HG02970 (cell line): ENCODE measurements around the gene SETD7.

Experiments used
- ATAC-seq: cut with Tn5 transposase; IDR thresholded peaks from one replicate; pipeline ENCODE4 v1.9.1; 2021; ENCODE audit warnings: mild to moderate bottlenecking, moderate library complexity, moderate number of reproducible peaks; ENCODE audit not compliant: unreplicated experiment, low FRiP score

SETD7 gene

DNA sequence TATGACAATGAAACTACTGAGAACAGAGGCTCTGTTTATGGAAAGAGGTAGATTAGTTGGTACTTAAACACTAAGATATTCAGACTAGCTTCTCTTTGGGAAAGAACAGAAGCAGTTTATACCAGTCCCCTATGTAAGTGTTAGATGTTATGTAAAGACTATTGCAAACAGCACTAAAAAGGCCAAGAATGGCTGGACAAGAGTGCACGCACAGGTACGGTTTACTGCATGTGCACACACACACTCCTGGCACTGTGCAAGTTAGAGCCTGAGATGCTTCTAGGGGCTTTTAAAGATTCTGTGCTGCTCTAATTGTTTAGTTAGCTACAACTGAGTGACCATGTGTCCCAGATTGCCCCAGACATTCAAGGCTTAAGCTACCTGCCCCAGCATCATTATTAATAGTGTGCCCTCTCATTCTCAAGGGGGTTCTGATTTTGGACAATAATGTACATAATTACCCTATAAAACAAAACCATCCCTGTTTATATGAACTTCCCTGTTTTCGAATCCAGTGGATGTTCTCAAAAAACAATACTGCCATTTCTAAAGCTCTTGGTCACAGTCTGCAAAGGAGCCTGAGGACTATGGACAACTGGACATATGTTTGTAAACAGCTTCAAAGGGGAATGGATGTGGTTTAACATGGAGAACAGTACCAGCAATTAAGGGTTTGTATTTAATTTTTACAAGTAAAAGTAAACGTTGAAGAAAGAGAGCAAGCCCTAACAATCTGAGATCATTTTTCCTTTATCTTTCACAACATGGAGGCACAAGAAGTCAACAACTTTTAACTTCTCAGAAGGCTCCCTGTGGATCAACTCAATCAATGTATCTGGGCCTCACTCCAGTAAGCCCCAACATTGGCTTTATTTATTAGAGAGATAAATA lies 2.0 kb downstream of the SETD7 start:
- no peak for ATAC-seq

DNA sequence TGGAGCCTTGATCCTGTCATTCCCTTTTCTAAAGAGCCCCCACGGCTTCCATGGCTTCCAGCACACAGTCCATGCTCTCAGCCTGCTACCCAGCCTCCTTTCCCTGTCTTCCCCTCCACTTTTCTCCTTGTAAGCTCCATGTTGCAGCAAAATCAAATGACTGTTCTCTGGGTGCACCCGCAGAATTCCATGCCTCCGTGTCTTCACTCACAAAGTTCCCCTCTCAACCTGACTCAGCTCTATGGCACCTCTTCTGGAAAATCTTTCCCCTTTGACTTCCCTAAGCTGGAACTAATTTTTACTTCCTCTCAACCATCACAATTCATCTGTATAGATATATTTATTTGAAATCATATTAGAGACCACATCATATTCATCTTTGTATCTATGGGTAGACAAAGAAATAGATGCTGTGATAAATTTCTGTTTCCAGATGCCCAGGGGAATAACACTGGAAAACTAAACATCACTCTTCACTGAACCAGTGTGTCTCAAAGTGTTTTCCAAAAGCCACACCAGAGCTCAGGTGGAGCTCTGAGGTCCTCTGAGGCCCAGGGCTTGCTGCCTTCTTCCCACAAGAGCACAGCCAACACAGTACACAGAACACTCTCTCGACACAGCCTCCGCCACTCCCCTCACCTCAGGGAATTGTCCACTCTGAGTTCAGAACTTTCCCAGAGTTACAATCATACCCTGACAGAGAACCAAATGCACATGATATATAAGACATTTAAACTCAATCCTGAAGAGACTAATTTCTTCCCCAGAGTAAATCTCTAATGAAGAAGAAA lies 3.3 kb downstream of the SETD7 start:
- no peak for ATAC-seq

DNA sequence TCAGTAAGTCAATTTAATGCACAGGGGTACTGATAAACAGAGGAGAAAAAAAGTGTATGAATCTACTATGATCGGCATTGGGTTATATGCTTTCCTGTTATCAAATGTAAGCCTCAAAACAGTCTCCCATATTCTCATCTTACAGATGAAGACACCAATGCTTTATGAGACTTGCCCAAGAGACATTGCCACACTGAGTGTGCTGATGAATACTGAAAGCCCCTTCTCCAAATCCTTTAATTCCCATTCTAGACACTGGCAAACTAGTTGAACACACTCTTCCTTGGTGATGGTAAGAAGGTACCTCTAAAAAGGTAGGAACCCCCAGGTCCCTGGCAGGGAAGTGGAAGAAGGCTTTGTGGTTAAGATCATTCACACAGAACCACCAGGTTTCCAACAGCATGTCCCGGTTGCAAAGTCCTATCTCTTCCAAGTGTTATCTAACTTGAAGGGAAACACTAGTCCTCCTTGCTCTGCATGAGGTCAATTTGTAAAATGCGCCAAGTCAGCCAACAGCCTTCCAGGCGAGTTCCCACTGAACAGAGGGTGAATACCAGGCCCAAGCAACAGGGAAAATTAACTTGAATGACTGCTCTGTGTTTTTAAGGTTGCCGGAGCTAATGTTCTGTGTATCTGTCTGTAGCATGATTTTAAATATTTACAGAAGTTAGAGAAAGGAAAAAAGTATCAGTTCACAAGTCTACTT lies 5.1 kb downstream of the SETD7 start:
- no peak for ATAC-seq

DNA sequence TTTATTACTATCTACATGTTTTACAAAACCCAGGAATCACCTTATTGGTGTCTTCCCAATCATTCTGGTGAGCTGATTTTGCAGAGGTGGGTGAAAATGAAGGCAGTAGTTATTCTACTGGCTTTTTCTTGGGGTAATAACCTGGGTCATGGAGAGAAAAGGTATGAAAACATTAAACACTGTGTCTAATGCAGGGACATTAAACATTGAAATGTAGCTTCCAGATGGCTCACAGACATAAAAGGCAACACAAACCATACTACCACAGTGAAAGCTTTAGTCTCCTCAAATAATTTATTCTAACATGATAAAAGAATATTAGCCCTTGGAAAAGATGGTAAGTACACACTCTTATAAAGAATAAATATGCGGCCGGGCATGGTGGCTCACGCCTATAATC lies 8.0 kb downstream of the SETD7 start:
- no peak for ATAC-seq

DNA sequence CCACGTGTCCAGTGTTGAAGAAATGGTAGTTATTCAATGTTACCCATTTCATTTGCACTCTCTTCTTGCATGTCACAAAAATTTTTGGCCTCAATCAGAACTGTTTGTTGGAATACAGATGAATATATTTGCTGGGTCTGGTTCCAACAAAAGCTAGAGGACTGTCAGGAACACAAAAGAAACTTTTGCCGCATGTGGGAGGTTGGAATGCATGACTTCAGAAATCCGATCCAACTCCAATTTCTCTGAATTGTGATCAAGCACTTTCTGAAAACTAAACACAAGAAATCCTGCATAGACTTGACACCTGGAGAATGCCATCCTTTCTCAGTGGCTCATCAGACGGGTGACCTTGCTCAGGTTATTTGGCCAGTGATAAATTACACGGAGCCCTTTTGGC lies 15.4 kb downstream of the SETD7 start:
- ATAC-seq = no peak

DNA sequence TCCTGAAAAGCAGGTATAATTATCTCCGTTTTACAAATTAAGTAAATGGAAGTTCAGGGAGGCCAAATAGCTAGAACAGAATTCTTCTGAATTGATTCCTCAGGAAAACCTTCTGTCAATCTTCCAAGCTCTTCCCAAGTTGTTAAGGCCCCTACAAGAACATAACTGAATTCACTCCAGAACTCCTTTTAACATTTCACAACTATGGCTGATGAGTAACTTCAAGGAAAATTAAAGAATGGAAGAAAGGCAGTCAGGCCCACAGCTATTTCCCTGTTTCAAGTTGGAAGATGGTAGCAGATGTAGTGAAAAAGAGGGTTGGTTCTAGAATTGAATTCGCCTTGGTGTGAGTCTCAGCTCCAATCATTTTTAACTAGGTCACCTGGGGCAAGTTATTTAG lies 15.9 kb downstream of the SETD7 start:
- no peak for ATAC-seq

DNA sequence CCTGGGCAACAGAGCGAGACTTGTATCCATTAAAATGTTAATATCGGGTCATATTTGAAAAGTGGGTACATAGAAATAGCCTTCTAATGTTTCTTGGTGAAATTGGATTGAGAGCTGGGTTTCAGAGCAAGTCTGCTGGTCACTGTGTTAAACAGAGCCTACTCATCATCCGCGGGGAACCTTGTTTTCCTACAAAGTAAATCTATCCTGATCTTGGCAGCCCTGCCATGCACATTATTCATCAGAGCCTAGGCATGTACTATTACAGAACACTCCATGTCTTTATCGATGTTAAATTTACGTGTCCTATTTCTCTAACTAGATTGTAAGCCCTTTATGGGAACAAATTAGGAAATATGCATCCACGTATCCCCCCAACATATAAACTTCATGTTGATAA lies 18.7 kb downstream of the SETD7 start:
- ATAC-seq = no peak

DNA sequence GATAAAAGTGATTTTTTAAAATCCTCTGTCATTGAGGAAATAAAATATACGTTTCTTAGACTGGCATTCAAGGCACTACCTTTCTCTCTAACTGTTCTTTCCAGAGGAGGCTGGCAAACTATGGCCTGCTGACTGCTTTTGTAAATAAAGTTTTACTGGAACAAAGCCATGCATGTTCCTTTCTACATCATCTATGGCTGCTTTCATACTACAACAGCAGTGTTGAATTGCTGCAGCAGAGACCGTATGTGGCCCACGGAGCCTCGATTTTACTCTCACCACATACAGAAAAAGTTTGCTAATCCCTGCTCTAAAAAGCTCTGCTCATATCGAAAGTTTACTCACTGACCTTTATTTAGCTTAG lies 20.2 kb downstream of the SETD7 start:
- ATAC-seq = no peak

DNA sequence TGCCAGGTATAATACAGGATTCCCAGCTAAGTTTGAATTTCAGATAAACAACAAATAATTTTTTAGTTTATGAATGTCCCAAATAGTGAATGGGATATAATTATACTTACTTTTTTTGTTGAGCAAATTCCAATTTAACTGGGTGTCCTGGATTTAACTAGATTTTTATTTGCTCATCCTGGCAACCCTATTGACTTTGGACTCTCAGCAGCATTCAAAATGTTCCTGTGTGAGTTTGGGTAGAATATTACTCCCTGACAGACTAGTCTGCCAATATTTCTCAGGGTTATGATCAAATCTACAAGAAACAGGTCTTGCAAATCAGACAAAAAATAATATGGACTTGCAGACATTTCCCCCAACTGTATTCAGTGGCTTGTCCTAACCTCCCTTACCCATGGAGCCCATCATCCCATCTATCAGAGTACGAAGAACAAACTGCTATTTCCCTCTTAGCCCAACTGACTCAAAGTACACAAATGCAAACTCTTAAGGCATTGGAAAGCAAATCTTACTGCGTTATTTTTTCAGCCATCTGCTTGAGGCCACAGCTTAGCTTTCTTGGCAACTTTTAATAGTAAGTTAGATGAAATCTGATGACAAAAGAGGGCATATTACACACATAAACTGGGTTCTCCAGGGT lies 20.7 kb downstream of the SETD7 start:
- no peak for ATAC-seq

DNA sequence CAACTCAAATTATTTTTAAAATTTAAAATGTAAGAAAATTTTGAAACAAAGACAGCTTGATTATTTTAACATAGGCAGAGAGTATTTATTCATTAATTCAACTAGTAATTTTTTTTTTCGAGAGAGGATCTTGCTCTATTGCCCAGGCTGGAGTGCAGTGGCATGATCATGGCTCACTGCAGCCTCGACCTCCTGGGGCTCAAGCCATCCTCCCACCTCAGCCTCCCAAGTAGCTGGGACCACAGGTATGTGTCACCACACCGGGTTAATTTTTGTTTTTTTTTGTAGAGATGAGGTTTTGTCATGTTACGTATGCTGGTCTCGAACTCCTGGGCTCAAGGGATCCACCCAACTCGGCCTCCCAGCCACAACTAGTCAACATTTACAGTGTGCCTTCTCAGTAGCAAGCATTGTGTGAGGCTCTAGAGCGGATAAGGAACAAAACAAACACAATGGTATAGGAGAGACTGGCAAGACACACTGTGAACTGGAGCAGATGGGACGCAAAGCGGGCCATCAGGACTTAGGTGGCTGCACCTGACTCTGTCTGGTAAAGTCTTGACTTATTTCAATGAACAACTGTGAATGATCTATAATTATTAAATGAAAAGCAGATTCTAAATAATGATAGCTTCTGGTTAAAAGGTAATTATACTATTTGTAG lies 21.6 kb downstream of the SETD7 start:
- no peak for ATAC-seq

DNA sequence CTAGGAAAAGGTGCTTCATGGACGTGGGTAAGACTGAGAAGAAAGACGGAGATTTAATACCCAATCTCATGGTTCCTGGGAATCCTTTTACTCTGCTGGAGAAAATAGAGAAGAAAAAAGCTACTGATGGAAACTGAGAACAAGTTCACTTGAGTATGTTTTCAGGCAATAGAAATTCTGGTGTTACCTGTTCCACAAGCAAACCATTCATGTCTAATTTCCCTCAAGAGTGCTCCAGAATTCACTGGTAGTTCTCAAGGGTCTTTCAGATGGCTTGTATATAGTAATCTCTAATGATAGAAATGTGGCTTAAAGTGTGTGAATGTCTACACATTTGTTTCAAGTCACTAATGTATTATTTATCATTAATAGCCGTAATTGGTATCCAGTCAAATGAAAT lies 22.5 kb downstream of the SETD7 start:
- ATAC-seq = no peak

DNA sequence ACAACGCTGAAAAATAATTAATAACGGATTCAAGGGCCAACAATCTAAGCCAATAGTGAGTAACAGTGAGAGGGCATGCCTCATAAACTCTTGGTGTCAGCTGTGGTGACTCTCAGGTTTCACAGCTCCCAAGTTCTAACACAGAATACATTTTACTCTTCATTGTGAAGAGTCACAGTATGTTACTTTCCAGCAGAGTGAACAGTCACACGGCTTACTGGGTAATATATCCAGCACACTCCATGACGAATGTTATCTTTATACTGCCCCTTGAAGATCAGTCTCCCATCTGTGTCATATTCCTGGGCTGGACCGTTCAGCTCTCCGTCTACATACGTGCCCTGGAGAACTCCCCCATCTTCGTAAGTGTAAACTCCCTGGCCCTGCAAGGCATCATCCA lies 23.1 kb downstream of the SETD7 start:
- ATAC-seq = no peak

DNA sequence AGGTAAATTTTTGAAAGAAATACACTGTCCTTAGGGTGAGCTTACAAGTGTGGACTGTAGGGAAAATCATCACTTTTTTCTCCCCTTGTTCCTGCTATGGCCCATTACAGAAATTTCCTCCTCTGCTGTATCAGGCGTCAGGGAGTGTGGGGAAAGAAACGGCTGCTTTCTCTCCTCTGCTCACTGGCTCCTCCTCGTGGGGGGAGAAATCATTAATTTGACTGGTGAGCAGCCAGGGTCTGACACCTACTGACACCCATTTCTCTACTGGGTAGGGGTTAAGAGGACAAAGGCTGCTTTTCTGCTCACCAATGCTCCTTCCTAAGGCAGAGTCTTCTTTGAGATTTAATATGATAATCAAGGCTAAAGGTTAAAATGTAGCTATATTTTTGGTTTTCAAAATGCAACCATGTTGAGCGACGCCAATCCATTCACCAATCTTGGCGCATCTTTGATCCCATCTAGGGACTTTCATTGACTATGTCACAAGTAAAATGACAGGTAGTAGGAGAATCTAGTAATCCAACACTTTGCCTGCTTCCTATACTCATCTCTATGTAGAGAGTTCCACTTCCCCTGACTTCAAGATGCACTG lies 25.1 kb downstream of the SETD7 start:
- ATAC-seq = no peak

DNA sequence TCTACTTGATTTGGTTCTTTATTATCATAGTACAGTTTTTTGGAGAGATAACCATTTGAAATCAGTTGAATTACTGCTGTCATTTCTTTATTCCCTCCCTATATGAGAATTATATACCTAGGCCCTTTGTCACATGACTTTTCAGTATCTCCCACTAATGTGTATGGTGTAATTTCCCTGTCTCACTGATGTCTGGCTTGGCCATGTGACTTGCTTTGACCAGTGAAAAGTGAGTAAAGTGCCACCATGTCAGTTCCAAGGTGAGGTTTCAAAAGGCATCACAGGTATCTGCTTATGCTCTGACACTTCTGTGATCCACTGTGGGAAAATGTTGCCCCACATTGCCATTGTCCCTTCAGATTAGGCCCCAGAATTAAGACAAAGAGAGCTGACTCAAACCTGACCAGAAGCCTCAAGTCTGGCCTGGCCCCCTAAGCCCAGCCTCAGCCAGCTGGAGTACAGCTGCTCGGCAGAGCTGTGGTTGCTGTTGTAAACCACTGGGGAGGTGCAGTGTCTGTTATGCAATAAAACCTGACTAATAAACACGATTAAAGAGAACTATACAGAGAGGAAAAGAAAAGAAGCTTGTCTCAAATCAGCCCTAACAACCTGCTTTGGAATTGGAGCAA lies 27.5 kb downstream of the SETD7 start:
- ATAC-seq = peak; percentile 48

DNA sequence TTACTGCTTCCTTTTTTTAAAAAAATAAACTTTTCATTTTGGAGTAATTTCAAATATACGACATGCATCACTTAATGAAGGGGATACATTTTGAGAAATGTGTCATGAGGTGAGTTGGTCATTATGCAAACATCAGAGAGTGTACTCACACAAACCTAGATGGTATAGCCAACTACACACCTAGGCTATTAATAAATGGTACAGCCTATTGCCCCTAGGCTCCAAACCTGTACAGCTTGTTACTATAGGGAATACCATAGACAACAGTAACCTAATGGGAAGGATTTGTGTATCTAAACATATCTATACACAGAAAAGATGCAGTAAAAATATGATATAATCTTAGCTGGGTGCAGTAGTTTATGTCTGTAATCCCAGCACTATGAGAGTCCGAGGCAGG lies 29.1 kb downstream of the SETD7 start:
- no peak for ATAC-seq

DNA sequence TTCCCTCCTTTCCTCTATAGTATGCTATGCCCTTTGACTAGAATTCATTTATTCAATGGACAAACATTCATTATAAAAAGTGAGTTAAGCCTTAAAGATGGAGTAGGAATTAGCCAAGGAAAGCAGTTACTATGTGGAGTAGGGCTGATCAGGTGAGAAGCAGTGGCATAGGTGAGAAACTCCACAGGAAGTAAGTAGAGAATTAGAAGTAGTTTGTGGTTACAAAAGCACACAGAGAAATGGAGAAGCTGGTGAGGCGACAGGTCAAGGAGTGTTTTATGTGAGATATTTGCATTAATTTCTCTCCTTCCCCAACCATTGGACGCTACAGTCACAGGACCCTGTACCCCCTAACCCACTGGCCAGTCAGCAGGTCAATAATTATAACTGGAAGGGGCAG lies 30.6 kb downstream of the SETD7 start:
- no peak for ATAC-seq

DNA sequence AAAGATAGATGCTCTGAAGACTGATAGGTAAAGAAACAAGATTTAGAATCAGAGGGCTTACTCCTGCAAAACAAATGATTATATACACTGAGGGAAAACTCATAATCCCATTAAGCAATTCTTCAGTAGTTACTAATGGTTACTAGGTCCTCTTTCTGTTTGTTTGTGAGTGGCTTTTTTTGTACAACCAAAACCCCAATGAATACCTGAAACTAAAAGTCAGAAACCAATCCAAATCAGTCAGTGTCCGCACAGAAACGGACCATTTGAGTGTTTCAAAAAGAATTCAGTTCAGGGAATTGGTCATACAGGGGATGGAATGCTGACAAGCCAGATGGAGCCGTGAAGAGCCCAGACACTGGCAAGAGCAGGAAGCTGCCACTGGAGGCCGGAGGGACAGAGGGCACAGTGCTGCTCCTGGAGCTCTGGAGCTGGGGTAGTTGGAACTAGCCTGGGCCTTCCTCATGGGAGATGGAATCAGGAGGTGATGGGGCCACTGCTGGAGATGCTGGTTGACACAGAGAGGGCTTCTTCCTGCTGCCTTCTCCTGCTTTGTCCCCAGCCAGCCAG lies 31.9 kb downstream of the SETD7 start:
- no peak for ATAC-seq

DNA sequence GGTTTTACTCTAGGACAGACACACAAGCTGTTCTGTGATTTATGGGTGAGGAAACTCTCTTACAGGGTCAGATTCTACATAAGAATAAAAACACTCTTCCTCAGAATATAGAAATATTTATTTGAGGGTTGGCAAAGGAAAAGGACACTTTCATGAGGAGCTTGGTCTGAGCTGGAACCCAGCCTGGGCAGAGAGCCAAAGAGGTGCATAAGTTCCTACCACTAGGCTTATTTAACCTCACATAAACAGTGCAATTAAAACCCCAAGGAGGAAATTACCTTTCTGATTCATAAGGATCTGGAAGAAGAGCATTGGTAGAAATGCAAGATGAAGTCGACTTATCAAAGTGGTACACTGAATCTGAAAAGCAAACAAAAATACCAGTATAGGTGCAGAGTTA lies 32.9 kb downstream of the SETD7 start:
- ATAC-seq = no peak

DNA sequence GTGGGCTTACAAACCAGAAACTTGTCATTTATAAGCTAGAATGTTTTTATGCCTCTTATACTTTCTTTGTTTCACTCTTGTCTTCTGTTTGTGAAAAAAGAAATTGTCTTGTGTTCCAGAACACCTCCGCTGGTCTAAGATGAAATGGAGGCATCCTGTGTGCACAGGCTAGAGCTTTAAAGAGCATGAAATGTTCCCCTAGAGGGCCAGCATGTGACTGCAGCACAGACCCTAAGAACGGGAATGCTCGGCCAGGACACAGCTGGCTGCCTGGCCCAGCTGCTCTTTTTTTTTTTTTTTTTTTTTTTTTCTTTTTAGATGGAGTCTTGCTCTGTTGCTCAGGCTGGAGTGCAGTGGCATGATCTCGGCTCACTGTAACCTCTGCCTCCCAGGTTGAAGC lies 33.6 kb downstream of the SETD7 start:
- no peak for ATAC-seq
